ENCODE results near the gene HTR3A. TPM values are rescaled to one million over a fixed set of nuclear protein-coding genes. Genes with fewer than 3 reads are reported as not detected.

HTR3A gene
- total and polyA plus RNA-seq, 2 experiments from 2014 or later, result 5.8 to 8.1 TPM

- Histone ChIP-seq H4K20me1 (replicated peaks; ENCODE audit: insufficient read depth) (no peaks in the 10 kb centered on the region), H3K9me2 (ENCODE audit: insufficient read depth) (no peaks in the 10 kb centered on the region), H3K4me3 (no peak overlapping the region), H2AFZ (no peak overlapping the region), H3K27me3 (ENCODE audit: insufficient read depth) (no peaks in the 10 kb centered on the region), H3K36me3 (ENCODE audit: insufficient read depth) (no peaks in the 10 kb centered on the region), H3F3A (replicated peaks; ENCODE audit: low read depth) (no peaks in the 10 kb centered on the region), H3K4me2 (no peak overlapping the region), H3K79me2 (replicated peaks; ENCODE audit: insufficient read depth) (no peaks in the 10 kb centered on the region), H3K27ac (ENCODE audit: low read depth) (no peak overlapping the region), H3K4me1 (ENCODE audit: insufficient read depth) (peaks cover 12% of the 10 kb centered on the region)
- no peaks in the 10 kb centered on the region for H3K9me3 Mint-ChIP-seq
- H3K27me3 Mint-ChIP-seq (ENCODE audit: insufficient read depth, low read depth, poor library complexity), result peaks cover 14% of the 10 kb centered on the region
- H3K27ac Mint-ChIP-seq, result no peak overlapping the region
- ATAC-seq, result no peak
- no peaks in the 10 kb centered on the region for H3K36me3 Mint-ChIP-seq (ENCODE audit: low read depth)
- no peak for TF ChIP-seq REST (IDR thresholded peaks at IDR 0.05; ENCODE audit: unreplicated experiment)
- DNase-seq (ENCODE audit: low spot score), result no peak
- H3K4me1 Mint-ChIP-seq, result peaks cover 16% of the 10 kb centered on the region
- no peak overlapping the region for H3K4me3 Mint-ChIP-seq
These were observed 14.5 kb downstream of the HTR3A start for GRCh38 chr11:113989381-113989780.

GRCh38 chr11:113989916-113990315 lies 15.0 kb downstream of the HTR3A start:
- no peaks in the 10 kb centered on the region for H3K36me3 Mint-ChIP-seq (ENCODE audit: low read depth)
- no peaks in the 10 kb centered on the region for H3K9me2 ChIP-seq (ENCODE audit: insufficient read depth)
- no peaks in the 10 kb centered on the region for H3F3A ChIP-seq (replicated peaks; ENCODE audit: low read depth)
- H3K27me3 ChIP-seq (ENCODE audit: insufficient read depth), result no peaks in the 10 kb centered on the region
- H3K27ac Mint-ChIP-seq, result no peak overlapping the region
- no peak overlapping the region for H3K4me3 ChIP-seq
- no peak overlapping the region for H3K4me2 ChIP-seq
- H3K9me3 Mint-ChIP-seq, result no peaks in the 10 kb centered on the region
- peaks cover 14% of the 10 kb centered on the region for H3K27me3 Mint-ChIP-seq (ENCODE audit: insufficient read depth, low read depth, poor library complexity)
- no peaks in the 10 kb centered on the region for H3K36me3 ChIP-seq (ENCODE audit: insufficient read depth)
- no peak for ATAC-seq
- H3K4me3 Mint-ChIP-seq, result no peak overlapping the region
- H3K79me2 ChIP-seq (replicated peaks; ENCODE audit: insufficient read depth), result no peaks in the 10 kb centered on the region
- H3K4me1 ChIP-seq (ENCODE audit: insufficient read depth), result peaks cover 12% of the 10 kb centered on the region
- no peak overlapping the region for H2AFZ ChIP-seq
- no peak for DNase-seq (ENCODE audit: low spot score)
- H4K20me1 ChIP-seq (replicated peaks; ENCODE audit: insufficient read depth), result no peaks in the 10 kb centered on the region
- peaks cover 19% of the 10 kb centered on the region for H3K4me1 Mint-ChIP-seq
- no peak overlapping the region for H3K27ac ChIP-seq (ENCODE audit: low read depth)
- no peak for TF ChIP-seq REST (IDR thresholded peaks at IDR 0.05; ENCODE audit: unreplicated experiment)
- no peak for TF ChIP-seq ZNF462 (CRISPR knock-in tag; IDR thresholded peaks at IDR 0.05)
- TF ChIP-seq ETS1 (IDR thresholded peaks at IDR 0.05), result no peak
- no peak for TF ChIP-seq NANOG (IDR thresholded peaks at IDR 0.05; ENCODE audit: borderline replicate concordance)
- TF ChIP-seq ZNF114 (CRISPR knock-in tag; IDR thresholded peaks at IDR 0.05), result no peak
- TF ChIP-seq ZNF331 (CRISPR knock-in tag; IDR thresholded peaks at IDR 0.05; ENCODE audit: low read depth), result no peak
- TF ChIP-seq POLR2AphosphoS5 (IDR thresholded peaks at IDR 0.05; ENCODE audit: low read depth), result no peak
